Right cardiac atrium (tissue), 5 donors: ENCODE data around the gene ZNF407. TPM values are rescaled to one million over a fixed set of nuclear protein-coding genes. Genes with fewer than 3 reads are reported as not detected.

Experiments
- ATAC-seq, 2 donors: fragments of 200-7000 bp; cut with Tn5 transposase; one replicate each; pipeline versions ENCODE4 v1.8.0 to v1.9.1; 2020; ENCODE audit warnings: moderate library complexity in 2 of 2, mild to moderate bottlenecking in 1 of 2
- DNase-seq, 3 donors: peaks; one replicate each; pipeline ENCODE4 v3.0.0-alpha.2; 2020
- H3K27ac ChIP-seq: one replicate; pipeline ENCODE4 v1.5.1; 2013; ENCODE audit warnings: mild to moderate bottlenecking, low read length, control low read depth, moderate library complexity
- H3K27me3 ChIP-seq: one replicate; pipeline ENCODE4 v1.6.1; 2013; ENCODE audit not compliant: control insufficient read depth, insufficient read depth
- H3K4me1 ChIP-seq: one replicate; pipeline ENCODE4 v1.6.1; 2013; ENCODE audit warnings: low read length; ENCODE audit not compliant: control insufficient read depth, insufficient read depth
- H3K4me3 ChIP-seq: one replicate; pipeline ENCODE4 v1.5.1; 2013; ENCODE audit warnings: low read length, control low read depth
- H3K9me3 ChIP-seq: one replicate; pipeline ENCODE4 v1.6.1; 2013; ENCODE audit warnings: low read length; ENCODE audit not compliant: control insufficient read depth
- WGBS: extraction: QIAGEN DNeasy Blood & Tissue Kit; methylation state at CpG from one replicate; pipeline ENCODE4 v1.1.7; 2013; 5-methylcytosine and 5-hydroxymethylcytosine counted together
- intact Hi-C, 4 donors: fragments of 100-400 bp; cut with DNase I; formaldehyde crosslinking; loops; one replicate each; pipeline versions ENCODE4 v1.11.0 to v1.14.0; 2022 to 2023
- polyA plus RNA-seq: library from polyadenylated mRNA; stranded (reverse); fragments of 200-250 nt; gene quantifications from one replicate; pipeline ENCODE4 v1.2.3, GENCODE V29; 2013
- total RNA-seq, 4 donors: library from RNA; stranded (reverse); fragmentation: NEBNext Ultra II Directional; extraction: Animal tissue kit (Norgen Biotek cat#: 25700); gene quantifications; one replicate each; pipeline ENCODE4 v1.2.1, GENCODE V29; 2021
- donor health status: healthy with polysubstance abuse.
- donor health status: DM: no; HTN: yes; CAD: no.
- donor health status: DM: no; HTN: no; CAD: no.
- donor health status: DM: no; HTN: yes; CAD: no; lungs with severe emphysema.
- donor health status: DM: yes; HTN: yes; CAD: no.

The ZNF407 gene
- total and polyA plus RNA-seq, 5 donors = 3.8 to 14.7 (median 12.7) TPM

GRCh38 chr18:75000920-75001319, 403.2 kb downstream of the ZNF407 start:
- peaks cover 3% of the 10 kb centered on the region for H3K4me1 ChIP-seq
- no peak overlapping the region for H3K4me3 ChIP-seq
- 76% methylated on average over 3 of the region's 3 CpGs for WGBS
- ATAC-seq (peak in 1 of 2 donors; percentile 32), DNase-seq (no peak)
- H3K27ac ChIP-seq = no peak overlapping the region
- no peaks in the 10 kb centered on the region for H3K27me3 ChIP-seq
- no peaks in the 10 kb centered on the region for H3K9me3 ChIP-seq
- intact Hi-C loops = no loop called here

- H3K27ac ChIP-seq = peak overlapping the region; percentile 37
- intact Hi-C loops = no loop called here
These were observed 405.4 kb downstream of the ZNF407 start for GRCh38 chr18:75003039-75003438.

GRCh38 chr18:75003764-75004690, 406.4 kb downstream of the ZNF407 start:
- Histone ChIP-seq H3K4me1 (peaks cover 3% of the 10 kb centered on the region), H3K4me3 (no peak overlapping the region), H3K27me3 (no peaks in the 10 kb centered on the region), H3K27ac (no peak overlapping the region), H3K9me3 (no peaks in the 10 kb centered on the region)
- ATAC-seq = peak; percentile 91 to 96
- 89% methylated on average over 23 of the region's 23 CpGs for WGBS
- intact Hi-C loops = no loop called here
- peak; percentile 35 to 76 (median 66) for DNase-seq

More at GRCh38 chr18:75003039-75003438, 405.4 kb downstream of the ZNF407 start:
- no peaks in the 10 kb centered on the region for H3K9me3 ChIP-seq
- ATAC-seq (peak; percentile 86 to 90), DNase-seq (no peak)
- WGBS = 43% methylated on average over 2 of the region's 2 CpGs
- no peaks in the 10 kb centered on the region for H3K27me3 ChIP-seq
- no peak overlapping the region for H3K4me3 ChIP-seq
- peaks cover 3% of the 10 kb centered on the region for H3K4me1 ChIP-seq

GRCh38 chr18:75005626-75006025, 408.0 kb downstream of the ZNF407 start:
- ATAC-seq = peak in 1 of 2 donors; percentile 60

DNA sequence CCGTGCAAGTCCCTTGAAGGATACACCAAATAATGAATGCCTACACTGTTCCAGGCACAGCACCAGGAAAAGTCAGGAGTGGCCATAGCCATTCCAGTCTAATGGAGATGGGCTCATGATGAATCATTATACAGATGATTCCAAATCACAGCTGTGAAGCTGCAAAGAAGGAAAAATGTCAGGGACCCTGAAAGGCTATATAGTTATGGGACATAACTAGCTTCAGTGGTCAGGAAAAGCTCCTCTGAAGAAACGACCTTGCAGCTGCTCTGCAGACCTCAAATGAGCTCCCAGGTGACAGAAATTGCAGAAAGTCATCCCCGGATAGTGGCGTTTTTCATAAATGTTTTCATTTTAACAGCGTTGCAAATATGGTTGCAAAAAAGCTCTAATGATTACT, 410.5 kb downstream of the ZNF407 start:
- DNase-seq (no peak), ATAC-seq (no peak)
- intact Hi-C loops = no loop called here
- Histone ChIP-seq H3K4me3 (no peak overlapping the region), H3K4me1 (peaks cover 3% of the 10 kb centered on the region), H3K9me3 (no peaks in the 10 kb centered on the region), H3K27me3 (no peaks in the 10 kb centered on the region), H3K27ac (no peak overlapping the region)
- WGBS = 94% methylated on average over 5 of the region's 5 CpGs

More at GRCh38 chr18:75005626-75006025, 408.0 kb downstream of the ZNF407 start:
- Histone ChIP-seq H3K4me1 (peaks cover 3% of the 10 kb centered on the region), H3K27ac (no peak overlapping the region), H3K9me3 (no peaks in the 10 kb centered on the region), H3K27me3 (no peaks in the 10 kb centered on the region), H3K4me3 (no peak overlapping the region)
- DNase-seq = peak in 2 of 3 donors; percentile 57 to 73
- intact Hi-C loops = no loop called here
- WGBS = 32% methylated on average over 8 of the region's 8 CpGs

GRCh38 chr18:75009296-75009695, 411.6 kb downstream of the ZNF407 start:
- no peak for ATAC-seq
- intact Hi-C loops = no loop called here
- H3K27me3 ChIP-seq = no peaks in the 10 kb centered on the region
- DNase-seq = no peak
- H3K9me3 ChIP-seq = no peaks in the 10 kb centered on the region
- WGBS = 38% methylated on average over 2 of the region's 2 CpGs
- H3K4me1 ChIP-seq = peaks cover 2% of the 10 kb centered on the region
- H3K27ac ChIP-seq = no peak overlapping the region
- no peak overlapping the region for H3K4me3 ChIP-seq

- ATAC-seq = peak in 1 of 2 donors; percentile 16
- WGBS = 35% methylated on average over 4 of the region's 4 CpGs
These were observed 412.2 kb downstream of the ZNF407 start for GRCh38 chr18:75009878-75010277.

DNA sequence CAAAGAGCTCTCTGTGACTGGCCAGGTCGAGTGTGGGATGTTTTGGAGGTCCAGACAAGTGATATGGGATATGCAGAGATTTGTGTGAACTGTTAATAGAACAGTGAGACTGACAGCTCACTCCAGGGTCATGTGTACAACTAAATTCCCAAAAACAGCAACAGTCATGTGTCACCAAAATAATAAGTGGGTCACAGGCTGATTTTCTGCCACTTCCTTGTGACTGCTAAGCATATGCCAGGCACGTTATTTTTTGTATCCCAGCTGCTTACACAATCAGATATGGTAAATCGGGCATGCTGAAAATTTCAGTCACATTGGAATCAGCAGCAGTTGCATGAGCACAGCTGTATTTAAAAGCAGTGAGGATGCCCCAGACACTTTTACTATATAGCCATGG, 412.6 kb downstream of the ZNF407 start:
- intact Hi-C loops = no loop called here
- ATAC-seq (peak; percentile 40 to 75), DNase-seq (no peak)
- Histone ChIP-seq H3K4me3 (no peak overlapping the region), H3K27ac (peak overlapping the region; percentile 11), H3K4me1 (no peaks in the 10 kb centered on the region), H3K9me3 (no peaks in the 10 kb centered on the region), H3K27me3 (no peaks in the 10 kb centered on the region)
- 34% methylated on average over 3 of the region's 3 CpGs for WGBS

More at GRCh38 chr18:75009878-75010277, 412.2 kb downstream of the ZNF407 start:
- Histone ChIP-seq H3K4me1 (no peaks in the 10 kb centered on the region), H3K4me3 (no peak overlapping the region), H3K9me3 (no peaks in the 10 kb centered on the region), H3K27ac (peak overlapping the region; percentile 11), H3K27me3 (no peaks in the 10 kb centered on the region)
- no peak for DNase-seq
- intact Hi-C loops = no loop called here

- H3K4me3 ChIP-seq = no peak overlapping the region
- no peak overlapping the region for H3K27ac ChIP-seq
- no peaks in the 10 kb centered on the region for H3K27me3 ChIP-seq
- ATAC-seq (no peak), DNase-seq (no peak)
- intact Hi-C loops = no loop called here
- no peaks in the 10 kb centered on the region for H3K4me1 ChIP-seq
- no peaks in the 10 kb centered on the region for H3K9me3 ChIP-seq
- WGBS = 64% methylated on average over 2 of the region's 2 CpGs
These were observed 413.0 kb downstream of the ZNF407 start for GRCh38 chr18:75010689-75011088.

DNA sequence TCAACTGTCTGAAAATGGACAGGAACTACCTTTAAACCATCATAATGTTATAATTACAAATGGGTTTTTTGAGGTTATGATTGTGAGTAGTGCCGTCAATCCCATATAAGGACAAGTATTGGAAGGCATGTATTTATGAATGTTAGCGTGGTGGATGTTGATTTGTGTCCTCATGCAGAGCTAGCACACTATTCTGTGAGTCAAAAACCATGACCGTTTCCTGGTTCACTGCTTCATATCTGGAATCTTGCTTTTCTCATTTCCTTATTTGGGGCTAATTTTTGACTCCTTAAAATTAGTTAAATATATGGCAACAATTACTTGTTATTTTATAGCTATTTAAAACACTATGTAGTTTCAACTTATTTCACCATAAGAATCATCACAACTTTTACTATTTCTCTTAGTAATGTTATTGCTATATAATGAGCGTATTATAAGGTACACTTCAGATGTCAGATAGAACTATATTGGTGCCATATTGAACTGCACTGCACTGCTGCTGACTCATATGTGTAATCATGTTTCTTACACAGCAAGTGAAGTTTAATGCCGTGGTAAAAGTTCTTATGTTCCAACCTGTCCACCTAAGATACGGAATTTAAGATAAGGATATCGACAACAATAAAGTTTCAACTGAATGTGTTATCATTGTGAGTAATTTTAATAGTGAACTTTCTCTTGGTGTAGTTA, 418.5 kb downstream of the ZNF407 start:
- DNase-seq = no peak
- intact Hi-C loops = no loop called here
- Histone ChIP-seq H3K27me3 (no peaks in the 10 kb centered on the region), H3K27ac (no peak overlapping the region), H3K9me3 (no peaks in the 10 kb centered on the region), H3K4me3 (no peak overlapping the region), H3K4me1 (no peaks in the 10 kb centered on the region)
- no peak for ATAC-seq
- 89% methylated on average over 7 of the region's 7 CpGs for WGBS

DNA sequence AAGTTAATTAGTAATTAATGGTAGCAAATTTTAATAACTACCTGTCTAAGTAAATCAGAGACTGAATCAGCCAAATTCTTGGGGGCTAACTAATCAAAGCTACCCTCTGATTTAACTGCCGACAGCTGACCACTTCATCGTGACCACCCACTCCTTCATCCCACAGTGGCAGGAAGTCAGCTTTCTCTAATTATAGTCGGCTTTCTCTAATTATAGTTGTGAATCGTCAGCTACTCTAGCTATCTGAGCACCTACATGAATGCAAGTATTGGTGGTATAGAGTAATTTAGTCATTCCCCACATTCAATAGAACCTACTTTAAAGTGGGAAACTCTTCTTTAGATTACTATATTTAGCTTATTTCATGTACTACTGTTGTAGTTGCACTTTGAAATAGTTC, 425.8 kb downstream of the ZNF407 start:
- H3K4me1 ChIP-seq = no peaks in the 10 kb centered on the region
- no peaks in the 10 kb centered on the region for H3K27me3 ChIP-seq
- intact Hi-C loops = no loop called here
- ATAC-seq (no peak), DNase-seq (no peak)
- 43% methylated on average over 4 of the region's 4 CpGs for WGBS
- no peak overlapping the region for H3K4me3 ChIP-seq
- no peaks in the 10 kb centered on the region for H3K9me3 ChIP-seq
- no peak overlapping the region for H3K27ac ChIP-seq
